ENCODE results near the gene ETV3L.

DNA sequence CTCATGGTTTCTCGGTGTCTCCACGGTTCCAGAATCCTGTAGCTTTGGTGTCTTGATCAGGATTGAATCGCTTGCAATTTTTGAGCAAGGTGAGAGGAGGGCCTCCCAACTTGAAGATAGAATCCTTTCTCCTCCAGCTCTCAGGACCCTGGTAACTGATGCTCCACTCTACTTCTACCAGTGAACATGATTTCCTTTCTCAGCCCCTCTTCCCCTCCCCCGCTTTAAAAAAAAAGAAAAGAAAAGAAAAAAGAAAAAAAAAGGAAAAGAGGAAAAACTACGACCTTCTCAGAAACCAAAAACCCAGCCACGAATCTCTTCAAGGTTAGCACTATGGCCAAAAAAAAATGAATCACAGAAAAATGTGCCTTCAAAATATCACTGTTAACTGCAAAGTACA lies 55.3 kb downstream of the ETV3L start:
- TF ChIP-seq, protein P1, sequence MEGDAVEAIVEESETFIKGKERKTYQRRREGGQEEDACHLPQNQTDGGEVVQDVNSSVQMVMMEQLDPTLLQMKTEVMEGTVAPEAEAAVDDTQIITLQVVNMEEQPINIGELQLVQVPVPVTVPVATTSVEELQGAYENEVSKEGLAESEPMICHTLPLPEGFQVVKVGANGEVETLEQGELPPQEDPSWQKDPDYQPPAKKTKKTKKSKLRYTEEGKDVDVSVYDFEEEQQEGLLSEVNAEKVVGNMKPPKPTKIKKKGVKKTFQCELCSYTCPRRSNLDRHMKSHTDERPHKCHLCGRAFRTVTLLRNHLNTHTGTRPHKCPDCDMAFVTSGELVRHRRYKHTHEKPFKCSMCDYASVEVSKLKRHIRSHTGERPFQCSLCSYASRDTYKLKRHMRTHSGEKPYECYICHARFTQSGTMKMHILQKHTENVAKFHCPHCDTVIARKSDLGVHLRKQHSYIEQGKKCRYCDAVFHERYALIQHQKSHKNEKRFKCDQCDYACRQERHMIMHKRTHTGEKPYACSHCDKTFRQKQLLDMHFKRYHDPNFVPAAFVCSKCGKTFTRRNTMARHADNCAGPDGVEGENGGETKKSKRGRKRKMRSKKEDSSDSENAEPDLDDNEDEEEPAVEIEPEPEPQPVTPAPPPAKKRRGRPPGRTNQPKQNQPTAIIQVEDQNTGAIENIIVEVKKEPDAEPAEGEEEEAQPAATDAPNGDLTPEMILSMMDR (conservative IDR thresholded peaks at IDR 0.05) = no peak
- TF ChIP-seq ZFX (IDR thresholded peaks at IDR 0.05) = no peak

Data from C4-2B (cell line).